Astrocyte (in vitro differentiated cells and primary cell): ENCODE measurements around the gene TXLNA. TPM values are rescaled to one million over a fixed set of nuclear protein-coding genes. Genes with fewer than 3 reads are reported as not detected.

ENCODE experiments used
- DNase-seq: peaks from one replicate; pipeline ENCODE4 v3.0.0-alpha.2; 2010; ENCODE audit warnings: low read depth
- FAIRE-seq: peaks from 2 replicates; lab custom pipeline; 2011; peaks lifted over from hg19 to GRCh38; lab: Jason Lieb, UNC
- H2AFZ ChIP-seq: 2 replicates; pipeline ENCODE4 v1.6.0; 2012; ENCODE audit warnings: low read depth, low read length, inconsistent platforms
- H3K27ac ChIP-seq: 2 replicates; pipeline ENCODE4 v1.5.1; 2011; ENCODE audit warnings: low read depth, low read length, inconsistent platforms
- H3K27me3 ChIP-seq: 2 replicates; pipeline ENCODE4 v1.6.0; 2011; ENCODE audit warnings: low read length, inconsistent platforms; ENCODE audit not compliant: insufficient read depth
- H3K36me3 ChIP-seq: 2 replicates; pipeline ENCODE4 v1.5.1; 2011; ENCODE audit warnings: low read length, inconsistent platforms; ENCODE audit not compliant: insufficient read depth
- H3K4me1 ChIP-seq: 2 replicates; pipeline ENCODE4 v1.5.1; 2011; ENCODE audit warnings: low read length, inconsistent platforms; ENCODE audit not compliant: insufficient read depth
- H3K4me2 ChIP-seq: 2 replicates; pipeline ENCODE4 v1.6.0; 2012; ENCODE audit warnings: low read length, inconsistent platforms
- H3K4me3 ChIP-seq: 2 replicates; pipeline ENCODE4 v1.5.1; 2011; ENCODE audit warnings: low read depth, mild to moderate bottlenecking, low read length, inconsistent platforms; ENCODE audit not compliant: insufficient read depth
- H3K79me2 ChIP-seq: 2 replicates; pipeline ENCODE4 v1.6.0; 2012; ENCODE audit warnings: mild to moderate bottlenecking, low read length, inconsistent platforms; ENCODE audit not compliant: insufficient read depth
- H3K9ac ChIP-seq: 2 replicates; pipeline ENCODE4 v1.6.0; 2012; ENCODE audit warnings: mild to moderate bottlenecking, low read length, inconsistent platforms
- H3K9me3 ChIP-seq: 2 replicates; pipeline ENCODE4 v1.5.1; 2012; ENCODE audit warnings: low read depth, mild to moderate bottlenecking, low read length, inconsistent platforms; ENCODE audit not compliant: insufficient read depth
- H4K20me1 ChIP-seq: 2 replicates; pipeline ENCODE4 v1.6.0; 2012; ENCODE audit warnings: low read length, inconsistent platforms; ENCODE audit not compliant: insufficient read depth
- H3K27ac Mint-ChIP-seq: one replicate; pipeline ENCODE4 v1.8.0; 2021; ENCODE audit warnings: mild to moderate bottlenecking, mixed read lengths; ENCODE audit not compliant: unreplicated experiment
- H3K27me3 Mint-ChIP-seq: one replicate; pipeline ENCODE4 v1.8.0; 2021; ENCODE audit warnings: low read depth, mixed read lengths; ENCODE audit not compliant: unreplicated experiment
- H3K36me3 Mint-ChIP-seq: one replicate; pipeline ENCODE4 v1.8.0; 2021; ENCODE audit warnings: low read depth, mixed read lengths; ENCODE audit not compliant: unreplicated experiment
- H3K4me1 Mint-ChIP-seq: one replicate; pipeline ENCODE4 v1.8.0; 2021; ENCODE audit warnings: low read depth, mixed read lengths; ENCODE audit not compliant: unreplicated experiment
- H3K4me3 Mint-ChIP-seq: one replicate; pipeline ENCODE4 v1.8.0; 2021; ENCODE audit warnings: mild to moderate bottlenecking, moderate library complexity, mixed read lengths; ENCODE audit not compliant: unreplicated experiment
- H3K9me3 Mint-ChIP-seq: one replicate; pipeline ENCODE4 v1.8.0; 2021; ENCODE audit warnings: mild to moderate bottlenecking, mixed read lengths; ENCODE audit not compliant: unreplicated experiment
- CTCF ChIP-seq: IDR thresholded peaks from 2 replicates; pipeline ENCODE4 v1.5.1; 2011; ENCODE audit warnings: low read depth, mild to moderate bottlenecking, inconsistent platforms, low read length, moderate library complexity; ENCODE audit not compliant: insufficient read depth
- EZH2 ChIP-seq: IDR thresholded peaks from 2 replicates; pipeline ENCODE4 v1.6.1; 2012; ENCODE audit warnings: mild to moderate bottlenecking, low read length, inconsistent platforms; ENCODE audit not compliant: insufficient read depth
- total RNA-seq: library from RNA; stranded (reverse); gene quantifications from 2 replicates; pipeline ENCODE4 v1.2.1, GENCODE V29; 2021

The TXLNA gene
- total RNA-seq, 1 donor from 2014 or later = 65.8 TPM

GRCh38 chr1:32241001-32241763, 61.7 kb downstream of the TXLNA start:
- Mint-ChIP-seq H3K4me1 (peaks cover under 1% of the 10 kb centered on the region), H3K27me3 (no peaks in the 10 kb centered on the region), H3K36me3 (no peaks in the 10 kb centered on the region), H3K27ac (peak overlapping the region; percentile 89), H3K4me3 (peak overlapping the region; percentile 90), H3K9me3 (no peaks in the 10 kb centered on the region)
- Histone ChIP-seq H3K9ac (peak overlapping the region; percentile 76), H3K9me3 (no peaks in the 10 kb centered on the region), H3K4me3 (peak overlapping the region; percentile 56), H3K4me1 (peaks cover 21% of the 10 kb centered on the region), H4K20me1 (no peaks in the 10 kb centered on the region), H3K27me3 (no peaks in the 10 kb centered on the region), H3K4me2 (peak overlapping the region; percentile 87), H3K79me2 (no peaks in the 10 kb centered on the region), H3K36me3 (no peaks in the 10 kb centered on the region), H3K27ac (peak overlapping the region; percentile 6), H2AFZ (peak overlapping the region; percentile 91)
- FAIRE-seq = no peak
- DNase-seq = peak; percentile 50
- TF ChIP-seq EZH2 (no peak), CTCF (no peak)

DNA sequence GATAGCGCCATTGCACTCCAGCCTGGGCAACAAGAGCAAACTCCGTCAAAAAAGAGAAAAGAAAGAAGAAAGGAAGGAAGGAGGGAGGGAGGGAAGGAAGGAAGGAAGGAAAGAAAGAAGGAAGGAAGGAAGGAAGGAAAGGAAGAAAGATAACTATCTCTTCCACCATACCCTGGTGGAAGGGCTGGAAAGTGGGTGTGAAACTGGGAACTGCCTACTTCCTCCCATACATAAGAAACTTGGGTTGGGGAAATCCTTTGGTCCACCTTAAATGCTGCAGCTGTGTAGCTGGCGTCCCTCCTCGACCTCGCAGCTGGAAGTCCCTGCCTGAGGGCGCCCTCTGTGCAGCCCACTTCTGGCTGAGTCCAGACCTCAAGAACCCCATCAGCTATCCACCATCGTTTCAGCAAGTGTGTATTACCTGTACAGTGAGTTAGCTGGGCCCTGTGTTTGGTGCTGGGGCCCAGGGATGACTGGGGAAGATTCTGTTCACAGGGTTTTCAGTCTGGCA, 62.9 kb downstream of the TXLNA start:
- no peaks in the 10 kb centered on the region for H4K20me1 ChIP-seq
- Mint-ChIP-seq H3K36me3 (no peaks in the 10 kb centered on the region), H3K4me3 (peak overlapping the region; percentile 90), H3K27ac (no peak overlapping the region), H3K27me3 (no peaks in the 10 kb centered on the region), H3K9me3 (no peaks in the 10 kb centered on the region), H3K4me1 (no peaks in the 10 kb centered on the region)
- H3K27ac ChIP-seq = no peak overlapping the region
- H3K4me3 ChIP-seq = no peak overlapping the region
- TF ChIP-seq EZH2 (no peak), CTCF (no peak)
- H3K27me3 ChIP-seq = no peaks in the 10 kb centered on the region
- no peaks in the 10 kb centered on the region for H3K9me3 ChIP-seq
- DNase-seq = no peak
- FAIRE-seq = no peak
- no peaks in the 10 kb centered on the region for H3K36me3 ChIP-seq
- peaks cover 24% of the 10 kb centered on the region for H3K4me1 ChIP-seq
- H3K79me2 ChIP-seq = no peaks in the 10 kb centered on the region
- no peak overlapping the region for H3K4me2 ChIP-seq
- H2AFZ ChIP-seq = no peak overlapping the region
- H3K9ac ChIP-seq = no peak overlapping the region

DNA sequence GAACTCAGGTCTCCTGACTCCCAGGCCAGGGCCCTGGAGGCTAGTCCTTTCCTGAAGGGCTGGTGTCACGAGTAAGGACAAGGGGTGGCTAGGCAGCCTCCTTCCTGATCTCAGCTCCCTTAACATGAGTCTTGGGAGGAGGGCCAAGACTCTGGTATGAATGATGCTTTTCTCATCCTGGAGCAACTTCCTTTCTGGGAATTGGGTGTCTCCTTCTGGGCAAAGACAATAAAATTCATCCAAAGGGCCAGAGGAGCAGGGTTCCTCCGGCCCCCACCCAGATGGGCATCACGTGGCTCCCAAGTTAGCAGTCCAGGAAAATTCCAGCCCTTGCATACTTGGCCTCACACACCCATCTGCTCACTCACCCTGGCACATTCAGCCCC, 67.4 kb downstream of the TXLNA start, which contains the start of gene FAM167B:
TSS of gene FAM167B (plus strand) at position 335 of the 386 bp plus-strand sequence. CDS start 200 bp downstream, outside the sequence.
- Mint-ChIP-seq H3K4me1 (peaks cover 10% of the 10 kb centered on the region), H3K36me3 (no peaks in the 10 kb centered on the region), H3K9me3 (peaks cover 2% of the 10 kb centered on the region), H3K27ac (no peak within 1 kb of the TSS), H3K4me3 (peak within 1 kb of the TSS; percentile 54), H3K27me3 (peaks cover 1% of the 10 kb centered on the region)
- no peak within 1 kb of the TSS for H3K27ac ChIP-seq
- no peaks in the 10 kb centered on the region for H3K27me3 ChIP-seq
- H3K4me1 ChIP-seq = peaks cover 23% of the 10 kb centered on the region
- H4K20me1 ChIP-seq = no peaks in the 10 kb centered on the region
- peak; percentile 57 for DNase-seq
- H3K79me2 ChIP-seq = no peaks in the 10 kb centered on the region
- no peaks in the 10 kb centered on the region for H3K36me3 ChIP-seq
- no peak within 1 kb of the TSS for H3K9ac ChIP-seq
- TF ChIP-seq CTCF (no peak), EZH2 (no peak)
- FAIRE-seq = no peak
- H3K4me2 ChIP-seq = peak within 1 kb of the TSS; percentile 72
- H3K9me3 ChIP-seq = no peaks in the 10 kb centered on the region
- H2AFZ ChIP-seq = peak within 1 kb of the TSS; percentile 32
- H3K4me3 ChIP-seq = no peak within 1 kb of the TSS
